ENCODE results near the gene KCTD12. TPM values are rescaled to one million over a fixed set of nuclear protein-coding genes. Genes with fewer than 3 reads are reported as not detected.

KCTD12 gene
- 1 to 10 TPM; 3.8 to 8.7 (median 6.2) TPM for total RNA-seq
- 4.4 TPM for total RNA-seq (2013)
- 8.2 to 109 (median 22.8) reads per million in 29 experiments for total RNA-seq

DNA sequence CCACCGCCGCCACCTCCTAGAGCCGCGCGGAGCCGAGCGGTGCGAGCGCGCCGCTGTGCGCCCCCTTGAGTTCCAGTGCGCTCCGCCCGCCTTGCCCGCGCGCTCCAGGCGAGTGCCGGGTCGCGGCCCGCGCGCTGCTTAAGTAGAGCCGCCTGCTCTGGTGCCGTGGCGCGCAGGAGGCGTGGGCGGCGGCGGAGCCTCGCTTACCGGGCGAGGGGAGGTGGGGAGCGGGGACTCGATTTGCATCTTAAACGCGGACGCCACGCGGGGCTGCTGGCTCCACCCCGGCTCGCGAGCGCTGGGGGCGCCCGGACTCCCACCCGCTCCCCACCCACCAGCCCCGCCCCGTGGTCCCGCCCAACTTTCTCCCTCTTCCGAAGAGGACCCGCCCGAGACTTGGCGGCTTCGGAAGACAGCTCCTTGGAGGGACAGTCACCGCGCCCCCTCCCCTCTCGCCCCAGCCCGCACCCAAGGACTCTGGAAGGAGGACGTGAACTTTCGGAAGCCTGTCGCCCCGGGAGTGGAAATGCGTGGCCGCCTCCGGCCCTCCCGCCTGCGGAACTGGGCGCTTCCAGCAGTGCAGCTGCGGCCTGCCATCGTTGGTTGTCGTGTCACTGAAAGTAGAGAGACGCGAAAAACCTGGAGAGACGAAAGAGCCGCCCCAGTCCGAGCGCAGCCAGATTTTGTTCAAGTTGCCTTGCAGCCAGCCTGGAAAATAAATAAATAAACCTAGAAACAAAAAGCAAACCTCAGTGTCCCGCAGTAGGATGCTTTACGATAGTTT, at the start of gene KCTD12:
KCTD12 (minus strand) TSS at position 114 of the 784 bp plus-strand sequence. CDS start 257 bp downstream, outside the sequence.
- no peaks in the 10 kb centered on the region for H3K9me3 Mint-ChIP-seq
- WGBS (ENCODE audit: insufficient coverage), result 1% methylated on average over 50 of the region's 83 CpGs
- H3K4me3 ChIP-seq (ENCODE audit: control insufficient read depth in 1 of 2, extremely low read depth in 1 of 2, low read length in 1 of 2), result peak within 1 kb of the TSS; percentile 56 to 88
- ChIA-PET POLR2A (interaction anchor here in 1 of 2 donors (0.5 kb wide), 1 partner anchor 138 kb away, joined by 6 read pairs; no protein-coding TSS in a partner anchor), CTCF (interaction anchor here (0.5 to 3.0 kb wide), 6 partner anchors 8 to 331 kb away, joined by 3 to 10 read pairs (median 6); no protein-coding TSS in a partner anchor)
- ATAC-seq (replicated peaks in 1 of 4) (peak; percentile 76 to 83 (median 81)), DNase-seq (peak; percentile 36 to 86 (median 65))
- H3K9me3 ChIP-seq, result no peaks in the 10 kb centered on the region
- peaks cover 5 to 19% of the 10 kb centered on the region in 2 donors for H3K27me3 Mint-ChIP-seq
- H3K4me3 Mint-ChIP-seq, result peak within 1 kb of the TSS; percentile 78 to 84 (median 81)
- peaks cover 0 to 25% of the 10 kb centered on the region in 2 experiments for H3K27me3 ChIP-seq (replicated peaks in 1 of 2; ENCODE audit: control insufficient read depth in 2 of 2, extremely low read depth in 1 of 2, insufficient read depth in 2 of 2, low read length in 1 of 2)
- H3K4me1 Mint-ChIP-seq, result peaks cover 29 to 34% (median 33%) of the 10 kb centered on the region in 3 donors
- no peaks in the 10 kb centered on the region for H3K36me3 Mint-ChIP-seq
- H3K36me3 ChIP-seq (ENCODE audit: control insufficient read depth in 2 of 2, extremely low read depth in 1 of 2, insufficient read depth in 1 of 2, low read length in 1 of 2), result no peaks in the 10 kb centered on the region
- peak within 1 kb of the TSS; percentile 49 to 58 for H3K27ac Mint-ChIP-seq
- H3K27ac ChIP-seq (ENCODE audit: low read length), result no peak within 1 kb of the TSS
- H3K4me1 ChIP-seq (ENCODE audit: control insufficient read depth in 1 of 2, extremely low read depth in 1 of 2, insufficient read depth in 2 of 2, low read length in 2 of 2), result peaks cover 11 to 25% of the 10 kb centered on the region in 2 experiments

DNA sequence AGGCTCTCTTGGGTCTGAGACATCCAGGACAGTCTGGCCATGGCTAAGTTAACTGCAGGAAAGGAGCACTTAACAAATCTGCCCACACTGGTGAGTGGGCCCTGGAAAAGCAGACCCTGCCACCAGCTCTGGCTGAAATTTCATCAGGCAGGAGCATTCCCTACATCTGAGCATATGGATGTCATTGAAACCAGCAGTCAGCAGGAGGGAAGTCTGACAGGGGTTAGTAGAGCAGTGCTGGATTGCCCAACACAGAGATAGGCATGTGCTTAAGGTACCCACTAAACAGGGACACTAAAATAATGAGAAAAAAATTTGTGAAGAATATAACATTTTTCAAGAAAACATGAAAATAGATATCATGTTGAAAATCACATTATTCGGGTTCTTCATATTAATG, 48.5 kb upstream of the KCTD12 start:
- Mint-ChIP-seq H3K27ac (no peak overlapping the region), H3K27me3 (no peaks in the 10 kb centered on the region), H3K9me3 (peaks cover 0 to 5% (median 0%) of the 10 kb centered on the region in 3 donors), H3K4me1 (no peaks in the 10 kb centered on the region), H3K4me3 (no peak overlapping the region), H3K36me3 (no peaks in the 10 kb centered on the region)
- no peak for ATAC-seq (replicated peaks in 1 of 4)
- ChIA-PET CTCF (no interaction called here), POLR2A (no interaction called here)
- Histone ChIP-seq H3K36me3 (ENCODE audit: control insufficient read depth in 2 of 2, extremely low read depth in 1 of 2, insufficient read depth in 1 of 2, low read length in 1 of 2) (no peaks in the 10 kb centered on the region), H3K27me3 (replicated peaks in 1 of 2; ENCODE audit: control insufficient read depth in 2 of 2, extremely low read depth in 1 of 2, insufficient read depth in 2 of 2, low read length in 1 of 2) (no peaks in the 10 kb centered on the region), H3K4me1 (ENCODE audit: control insufficient read depth in 1 of 2, extremely low read depth in 1 of 2, insufficient read depth in 2 of 2, low read length in 2 of 2) (no peaks in the 10 kb centered on the region), H3K9me3 (no peaks in the 10 kb centered on the region), H3K27ac (ENCODE audit: low read length) (no peak overlapping the region), H3K4me3 (ENCODE audit: control insufficient read depth in 1 of 2, extremely low read depth in 1 of 2, low read length in 1 of 2) (no peak overlapping the region)
- no CpG with 5 or more reads among the region's 1 CpG for WGBS (ENCODE audit: insufficient coverage)
- DNase-seq, result no peak

DNA sequence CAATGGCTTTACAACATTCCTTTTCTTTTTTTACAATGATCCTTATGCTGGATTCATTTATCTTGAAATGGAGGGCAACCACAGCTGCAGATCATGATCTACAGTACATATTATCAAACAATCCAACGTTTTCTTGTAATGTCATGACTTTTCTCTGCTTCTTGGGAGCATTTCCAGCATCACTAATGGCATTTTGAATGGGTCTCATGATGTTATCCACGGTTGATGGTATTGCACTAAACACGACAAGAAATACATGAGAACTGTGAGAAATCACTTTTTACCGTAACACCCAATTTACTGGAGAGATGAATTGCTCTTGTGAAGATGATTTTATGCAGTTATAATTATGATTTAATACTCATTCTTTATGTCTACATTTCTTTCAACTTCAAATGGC, 45.9 kb upstream of the KCTD12 start:
- ChIA-PET CTCF (no interaction called here), POLR2A (no interaction called here)
- Histone ChIP-seq H3K9me3 (no peaks in the 10 kb centered on the region), H3K4me1 (ENCODE audit: control insufficient read depth in 1 of 2, extremely low read depth in 1 of 2, insufficient read depth in 2 of 2, low read length in 2 of 2) (no peaks in the 10 kb centered on the region), H3K27me3 (replicated peaks in 1 of 2; ENCODE audit: control insufficient read depth in 2 of 2, extremely low read depth in 1 of 2, insufficient read depth in 2 of 2, low read length in 1 of 2) (no peaks in the 10 kb centered on the region), H3K36me3 (ENCODE audit: control insufficient read depth in 2 of 2, extremely low read depth in 1 of 2, insufficient read depth in 1 of 2, low read length in 1 of 2) (no peaks in the 10 kb centered on the region), H3K4me3 (ENCODE audit: control insufficient read depth in 1 of 2, extremely low read depth in 1 of 2, low read length in 1 of 2) (no peak overlapping the region), H3K27ac (ENCODE audit: low read length) (no peak overlapping the region)
- Mint-ChIP-seq H3K4me1 (no peaks in the 10 kb centered on the region), H3K36me3 (no peaks in the 10 kb centered on the region), H3K4me3 (no peak overlapping the region), H3K27me3 (no peaks in the 10 kb centered on the region), H3K9me3 (peaks cover 0 to 5% (median 0%) of the 10 kb centered on the region in 3 donors), H3K27ac (no peak overlapping the region)
- no peak for ATAC-seq (replicated peaks in 1 of 4)
- WGBS (ENCODE audit: insufficient coverage), result 17% methylated on average over 1 of the region's 4 CpGs
- DNase-seq, result no peak

DNA sequence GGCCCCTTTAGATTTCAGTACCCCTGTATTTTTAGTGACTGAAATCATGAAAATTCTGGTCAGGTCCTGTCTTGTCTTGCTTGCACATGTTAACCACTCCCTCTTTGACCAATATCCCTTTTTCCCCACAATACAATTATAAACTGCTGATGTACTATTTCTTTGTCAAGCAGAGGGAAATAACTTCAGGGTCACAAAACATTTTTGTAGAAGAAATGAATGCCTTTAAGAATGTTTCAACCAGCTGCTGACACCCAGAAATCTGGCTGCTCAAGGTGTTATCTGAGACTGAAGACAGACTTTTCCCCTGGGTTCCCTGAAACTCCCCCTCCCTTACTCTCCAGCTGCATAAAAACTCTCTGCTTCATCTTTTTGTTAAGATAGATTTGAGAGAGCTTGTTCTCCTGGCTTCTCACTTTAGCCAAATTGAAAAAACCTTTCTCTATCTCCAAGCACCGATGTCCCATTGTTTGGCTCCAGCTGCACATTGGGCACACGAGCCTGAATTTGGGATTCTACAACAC, 43.7 kb upstream of the KCTD12 start:
- no peak for ATAC-seq (replicated peaks in 1 of 4)
- Histone ChIP-seq H3K4me1 (ENCODE audit: control insufficient read depth in 1 of 2, extremely low read depth in 1 of 2, insufficient read depth in 2 of 2, low read length in 2 of 2) (no peaks in the 10 kb centered on the region), H3K9me3 (no peaks in the 10 kb centered on the region), H3K27me3 (replicated peaks in 1 of 2; ENCODE audit: control insufficient read depth in 2 of 2, extremely low read depth in 1 of 2, insufficient read depth in 2 of 2, low read length in 1 of 2) (no peaks in the 10 kb centered on the region), H3K36me3 (ENCODE audit: control insufficient read depth in 2 of 2, extremely low read depth in 1 of 2, insufficient read depth in 1 of 2, low read length in 1 of 2) (no peaks in the 10 kb centered on the region), H3K27ac (ENCODE audit: low read length) (no peak overlapping the region), H3K4me3 (ENCODE audit: control insufficient read depth in 1 of 2, extremely low read depth in 1 of 2, low read length in 1 of 2) (no peak overlapping the region)
- H3K4me1 Mint-ChIP-seq, result no peaks in the 10 kb centered on the region
- no peak overlapping the region for H3K27ac Mint-ChIP-seq
- H3K36me3 Mint-ChIP-seq, result no peaks in the 10 kb centered on the region
- DNase-seq, result no peak
- peaks cover 0 to 5% (median 0%) of the 10 kb centered on the region in 3 donors for H3K9me3 Mint-ChIP-seq
- CTCF ChIA-PET, result no interaction called here
- H3K27me3 Mint-ChIP-seq, result peaks cover 0 to 1% of the 10 kb centered on the region in 2 donors
- no CpG with 5 or more reads among the region's 2 CpGs for WGBS (ENCODE audit: insufficient coverage)
- H3K4me3 Mint-ChIP-seq, result no peak overlapping the region
- POLR2A ChIA-PET, result no interaction called here

DNA sequence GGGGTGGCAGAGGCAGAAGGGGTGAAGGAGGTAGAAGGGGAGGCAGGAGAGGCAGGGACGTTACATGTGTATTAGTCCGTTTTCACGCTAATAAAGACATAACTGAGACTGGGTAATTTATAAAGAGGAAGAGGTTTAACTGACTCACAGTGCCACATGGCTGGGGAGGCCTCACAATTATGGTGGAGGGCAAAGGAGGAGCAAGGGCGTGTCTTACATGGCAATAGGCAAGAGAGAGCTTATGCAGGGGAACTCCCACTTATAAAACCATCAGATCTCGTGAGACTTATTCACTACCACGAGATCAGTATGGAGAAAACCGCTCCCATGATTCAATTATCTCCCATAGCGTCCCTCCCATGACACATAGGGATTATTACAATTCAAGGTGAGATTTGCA, 43.1 kb upstream of the KCTD12 start:
- no peaks in the 10 kb centered on the region for H3K27me3 ChIP-seq (replicated peaks in 1 of 2; ENCODE audit: control insufficient read depth in 2 of 2, extremely low read depth in 1 of 2, insufficient read depth in 2 of 2, low read length in 1 of 2)
- H3K4me1 Mint-ChIP-seq, result no peaks in the 10 kb centered on the region
- H3K27ac ChIP-seq (ENCODE audit: low read length), result no peak overlapping the region
- H3K4me3 Mint-ChIP-seq, result no peak overlapping the region
- ChIA-PET CTCF (no interaction called here), POLR2A (no interaction called here)
- H3K9me3 ChIP-seq, result no peaks in the 10 kb centered on the region
- no peak for DNase-seq
- H3K4me3 ChIP-seq (ENCODE audit: control insufficient read depth in 1 of 2, extremely low read depth in 1 of 2, low read length in 1 of 2), result no peak overlapping the region
- peaks cover 0 to 5% (median 0%) of the 10 kb centered on the region in 3 donors for H3K9me3 Mint-ChIP-seq
- WGBS (ENCODE audit: insufficient coverage), result 94% methylated on average over 3 of the region's 8 CpGs
- no peak for ATAC-seq (replicated peaks in 1 of 4)
- no peaks in the 10 kb centered on the region for H3K36me3 Mint-ChIP-seq
- no peaks in the 10 kb centered on the region for H3K36me3 ChIP-seq (ENCODE audit: control insufficient read depth in 2 of 2, extremely low read depth in 1 of 2, insufficient read depth in 1 of 2, low read length in 1 of 2)
- no peak overlapping the region for H3K27ac Mint-ChIP-seq
- no peaks in the 10 kb centered on the region for H3K4me1 ChIP-seq (ENCODE audit: control insufficient read depth in 1 of 2, extremely low read depth in 1 of 2, insufficient read depth in 2 of 2, low read length in 2 of 2)
- H3K27me3 Mint-ChIP-seq, result peaks cover 0 to 1% of the 10 kb centered on the region in 2 donors

DNA sequence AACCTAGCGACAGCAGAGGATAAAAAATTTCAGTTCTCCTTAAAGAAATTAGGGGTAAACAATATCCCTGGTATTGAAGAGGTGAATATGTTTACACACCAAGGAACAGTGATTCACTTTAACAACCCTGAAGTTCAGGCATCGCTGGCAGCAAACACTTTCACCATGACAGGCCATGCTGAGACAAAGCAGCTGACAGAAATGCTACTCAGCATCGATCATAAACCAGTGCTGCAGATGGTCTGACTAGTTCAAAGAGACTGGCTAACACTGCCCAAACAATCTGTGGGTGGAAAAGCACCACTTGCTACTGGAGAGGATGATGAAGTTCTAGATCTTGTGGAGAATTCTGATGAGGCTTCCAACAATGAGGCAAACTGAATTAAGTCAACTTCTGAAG, 42.3 kb upstream of the KCTD12 start:
- H3K9me3 Mint-ChIP-seq, result peaks cover 0 to 5% (median 0%) of the 10 kb centered on the region in 3 donors
- H3K4me1 Mint-ChIP-seq, result no peaks in the 10 kb centered on the region
- H3K27ac ChIP-seq (ENCODE audit: low read length), result no peak overlapping the region
- no peaks in the 10 kb centered on the region for H3K36me3 ChIP-seq (ENCODE audit: control insufficient read depth in 2 of 2, extremely low read depth in 1 of 2, insufficient read depth in 1 of 2, low read length in 1 of 2)
- H3K4me3 Mint-ChIP-seq, result no peak overlapping the region
- no peaks in the 10 kb centered on the region for H3K27me3 ChIP-seq (replicated peaks in 1 of 2; ENCODE audit: control insufficient read depth in 2 of 2, extremely low read depth in 1 of 2, insufficient read depth in 2 of 2, low read length in 1 of 2)
- no peak overlapping the region for H3K4me3 ChIP-seq (ENCODE audit: control insufficient read depth in 1 of 2, extremely low read depth in 1 of 2, low read length in 1 of 2)
- DNase-seq (no peak), ATAC-seq (replicated peaks in 1 of 4) (no peak)
- CTCF ChIA-PET, result interaction anchor here in 1 of 2 donors (0.5 kb wide), 1 partner anchor 234 kb away, joined by 4 read pairs; no protein-coding TSS in a partner anchor
- H3K27me3 Mint-ChIP-seq, result peaks cover 0 to 1% of the 10 kb centered on the region in 2 donors
- WGBS (ENCODE audit: insufficient coverage), result 60% methylated on average over 2 of the region's 3 CpGs
- POLR2A ChIA-PET, result no interaction called here
- H3K36me3 Mint-ChIP-seq, result no peaks in the 10 kb centered on the region
- no peaks in the 10 kb centered on the region for H3K4me1 ChIP-seq (ENCODE audit: control insufficient read depth in 1 of 2, extremely low read depth in 1 of 2, insufficient read depth in 2 of 2, low read length in 2 of 2)
- H3K27ac Mint-ChIP-seq, result no peak overlapping the region
- no peaks in the 10 kb centered on the region for H3K9me3 ChIP-seq

Measured in T-cell (primary cell).